T-cell (primary cell): ENCODE measurements around the gene CFAP251. TPM values are rescaled to one million over a fixed set of nuclear protein-coding genes. Genes with fewer than 3 reads are reported as not detected.
"Not testable (repeated sequence)": the region's sequence is repeated elsewhere in the genome, so short reads cannot be mapped to it uniquely, and the experiment has no call there.

Experiments used
- ATAC-seq, 4 experiments: fragments of 200-7000 bp in 3 of 4; fragments of 150-1000 bp in 1 of 4; cut with Tn5 transposase; replicated peaks in 1 of 4; 1 replicate in 3 of 4; 2 replicates in 1 of 4; pipeline ENCODE4 v1.10.0; 2021; ENCODE audit warnings: moderate library complexity in 3 of 4, mild to moderate bottlenecking in 2 of 4, moderate number of reproducible peaks in 1 of 4
- CTCF ChIA-PET, 2 donors: fragments of 300-600 bp; sonication (Branson Sonifier 250); formaldehyde crosslinking; loops; one replicate each; lab custom pipeline; 2022; ENCODE audit warnings: antibody characterized with exemption in 2 of 2; lab: Charles Lee
- POLR2A ChIA-PET, 2 donors: fragments of 300-600 bp; sonication (Branson Sonifier 250); formaldehyde crosslinking; loops; one replicate each; lab custom pipeline; 2022; ENCODE audit warnings: antibody characterized with exemption in 2 of 2; lab: Charles Lee
- DNase-seq, 35 experiments: peaks; one replicate each; pipeline versions ENCODE4 v3.0.0 to v3.0.0-alpha.2; 2013 to 2023
- H3K27ac ChIP-seq: one replicate; pipeline ENCODE4 v1.5.1; 2013; ENCODE audit warnings: low read length
- H3K27me3 ChIP-seq, 2 experiments: replicated peaks in 1 of 2; 1 replicate in 1 of 2; 2 replicates in 1 of 2; pipeline versions ENCODE4 v1.6.1 to v1.7.0; 2013; ENCODE audit warnings: low read length in 1 of 2, mixed read lengths in 1 of 2; ENCODE audit not compliant: control insufficient read depth in 2 of 2, insufficient read depth in 2 of 2; ENCODE audit errors: extremely low read depth in 1 of 2
- H3K36me3 ChIP-seq, 2 donors: 1 replicate in 1 of 2; 2 replicates in 1 of 2; pipeline versions ENCODE4 v1.6.1 to v1.7.0; 2013; ENCODE audit warnings: low read length in 1 of 2; ENCODE audit not compliant: control insufficient read depth in 2 of 2, insufficient read depth in 1 of 2; ENCODE audit errors: extremely low read depth in 1 of 2
- H3K4me1 ChIP-seq, 2 experiments: 1 replicate in 1 of 2; 2 replicates in 1 of 2; pipeline versions ENCODE4 v1.6.1 to v1.7.0; 2013; ENCODE audit warnings: low read length in 2 of 2, mixed read lengths in 1 of 2; ENCODE audit not compliant: insufficient read depth in 2 of 2, control insufficient read depth in 1 of 2; ENCODE audit errors: extremely low read depth in 1 of 2
- H3K4me3 ChIP-seq, 2 donors: 1 replicate in 1 of 2; 2 replicates in 1 of 2; pipeline versions ENCODE4 v1.5.1 to v1.7.0; 2013; ENCODE audit warnings: mild to moderate bottlenecking in 2 of 2, low read length in 1 of 2, moderate library complexity in 1 of 2; ENCODE audit not compliant: control insufficient read depth in 1 of 2; ENCODE audit errors: extremely low read depth in 1 of 2
- H3K9me3 ChIP-seq: 2 replicates; pipeline ENCODE4 v1.7.0; 2013
- H3K27ac Mint-ChIP-seq, 2 donors: one replicate each; pipeline ENCODE4 v1.8.0; 2020 to 2021; ENCODE audit warnings: mild to moderate bottlenecking in 2 of 2, mixed read lengths in 2 of 2
- H3K27me3 Mint-ChIP-seq, 2 donors: one replicate each; pipeline ENCODE4 v1.8.0; 2021 to 2022; ENCODE audit warnings: mixed read lengths in 2 of 2
- H3K36me3 Mint-ChIP-seq: one replicate; pipeline ENCODE4 v1.8.0; 2021; ENCODE audit warnings: mixed read lengths
- H3K4me1 Mint-ChIP-seq, 3 donors: one replicate each; pipeline ENCODE4 v1.8.0; 2020 to 2022; ENCODE audit warnings: mixed read lengths in 3 of 3, mild to moderate bottlenecking in 1 of 3
- H3K4me3 Mint-ChIP-seq, 3 donors: one replicate each; pipeline ENCODE4 v1.8.0; 2020 to 2022; ENCODE audit warnings: mild to moderate bottlenecking in 3 of 3, mixed read lengths in 3 of 3, moderate library complexity in 3 of 3
- H3K9me3 Mint-ChIP-seq, 3 donors: one replicate each; pipeline ENCODE4 v1.8.0; 2020 to 2022; ENCODE audit warnings: mixed read lengths in 3 of 3
- WGBS: methylation state at CpG from one replicate; pipeline ENCODE4 v1.1.5; 2013; ENCODE audit warnings: missing lambda C conversion rate; ENCODE audit not compliant: insufficient coverage; 5-methylcytosine and 5-hydroxymethylcytosine counted together
- total RNA-seq, 35 experiments: library from RNA in 6 of 35; stranded (reverse) in 6 of 35; fragments of 120-200 nt in 1 of 35; gene quantifications; one replicate each; pipeline versions ENCODE4 v1.2.1 to v1.2.4 and lab custom pipeline; 2013 to 2026

The CFAP251 gene
- total RNA-seq, 5 donors from 2014 or later (not counting 1 experiment from before 2014, with no cell fraction given): 0.50 to 0.61 (median 0.57) TPM

DNA sequence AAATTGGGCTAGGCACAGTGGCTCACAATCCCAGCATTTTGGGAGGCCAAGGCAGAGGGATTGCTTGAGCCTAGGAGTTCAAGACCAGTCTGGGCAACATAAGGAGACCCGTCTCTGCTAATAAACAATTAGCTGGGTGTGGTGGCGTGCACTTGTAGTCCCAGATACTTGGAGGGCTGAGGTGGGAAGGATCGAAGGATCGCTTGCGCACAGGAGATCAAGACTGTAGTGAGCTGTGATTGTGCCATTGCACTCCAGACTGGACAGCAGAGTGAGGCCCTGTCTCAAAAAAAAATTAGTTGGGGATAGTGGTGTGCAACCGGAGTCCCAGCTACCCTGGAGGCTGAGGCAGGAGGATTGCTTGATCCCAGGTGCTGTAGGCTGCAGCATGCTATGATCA is 64.6 kb downstream of the CFAP251 start:
- ATAC-seq (no peak), DNase-seq (no peak)
- Histone ChIP-seq H3K4me1 (no peaks in the 10 kb centered on the region), H3K9me3 (no peaks in the 10 kb centered on the region), H3K27me3 (peaks cover 0 to 7% of the 10 kb centered on the region in 2 experiments), H3K4me3 (no peak overlapping the region), H3K27ac (no peak overlapping the region), H3K36me3 (no peaks in the 10 kb centered on the region)
- WGBS: 93% methylated on average over 5 of the region's 6 CpGs
- H3K36me3 Mint-ChIP-seq: no peaks in the 10 kb centered on the region
- H3K27me3 Mint-ChIP-seq: no peaks in the 10 kb centered on the region
- ChIA-PET POLR2A (no interaction called here), CTCF (interaction anchor here in 1 of 2 donors (0.6 kb wide), 1 partner anchor 48 kb away, joined by 3 read pairs; no protein-coding TSS in a partner anchor)
- H3K4me1 Mint-ChIP-seq: peaks cover 0 to 10% (median 7%) of the 10 kb centered on the region in 3 donors
- no peak overlapping the region for H3K4me3 Mint-ChIP-seq
- no peak overlapping the region for H3K27ac Mint-ChIP-seq
- no peaks in the 10 kb centered on the region for H3K9me3 Mint-ChIP-seq

DNA sequence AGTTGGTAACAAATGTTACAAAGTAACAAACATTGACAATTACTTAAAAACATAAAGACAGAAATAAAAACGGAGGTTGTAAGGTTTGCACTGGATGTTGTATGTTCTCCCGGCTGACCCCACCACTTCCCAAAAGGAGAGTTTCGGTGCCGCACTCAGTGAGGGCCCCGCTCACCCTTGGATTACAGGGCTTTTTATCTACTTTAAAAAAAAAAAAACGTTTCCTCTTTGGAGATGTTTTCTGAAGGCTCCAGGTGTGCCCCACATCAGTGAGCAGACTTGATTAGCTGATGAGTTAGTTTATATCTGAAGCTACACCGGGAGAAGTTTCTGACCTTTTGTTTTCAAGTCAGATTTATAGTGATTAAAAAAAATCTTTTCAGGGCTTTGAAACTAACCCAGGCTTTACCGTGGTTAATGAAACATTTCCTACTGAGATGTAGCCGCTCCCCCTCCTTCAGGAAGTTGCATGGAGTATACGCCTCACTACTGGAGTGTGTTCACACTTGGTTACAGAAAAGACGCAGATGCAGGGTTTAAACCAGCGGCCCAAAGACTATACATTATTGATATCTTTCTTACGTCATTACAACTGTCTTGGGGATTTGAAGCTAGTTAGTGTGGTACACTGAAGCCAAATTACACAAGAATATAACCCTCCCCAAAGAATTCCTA is 65.3 kb downstream of the CFAP251 start:
- H3K9me3 ChIP-seq: no peaks in the 10 kb centered on the region
- Mint-ChIP-seq H3K4me3 (no peak overlapping the region), H3K36me3 (no peaks in the 10 kb centered on the region), H3K9me3 (no peaks in the 10 kb centered on the region), H3K27me3 (no peaks in the 10 kb centered on the region), H3K27ac (no peak overlapping the region), H3K4me1 (peaks cover 0 to 10% (median 7%) of the 10 kb centered on the region in 3 donors)
- WGBS: 29% methylated on average over 1 of the region's 13 CpGs
- no peaks in the 10 kb centered on the region for H3K4me1 ChIP-seq
- H3K36me3 ChIP-seq: no peaks in the 10 kb centered on the region
- ATAC-seq (no peak), DNase-seq (no peak)
- ChIA-PET CTCF (interaction anchor here in 1 of 2 donors (0.6 kb wide), 1 partner anchor 1336 kb away, joined by 3 read pairs; no protein-coding TSS in a partner anchor), POLR2A (no interaction called here)
- no peak overlapping the region for H3K4me3 ChIP-seq
- no peak overlapping the region for H3K27ac ChIP-seq
- peaks cover 0 to 7% of the 10 kb centered on the region in 2 experiments for H3K27me3 ChIP-seq

DNA sequence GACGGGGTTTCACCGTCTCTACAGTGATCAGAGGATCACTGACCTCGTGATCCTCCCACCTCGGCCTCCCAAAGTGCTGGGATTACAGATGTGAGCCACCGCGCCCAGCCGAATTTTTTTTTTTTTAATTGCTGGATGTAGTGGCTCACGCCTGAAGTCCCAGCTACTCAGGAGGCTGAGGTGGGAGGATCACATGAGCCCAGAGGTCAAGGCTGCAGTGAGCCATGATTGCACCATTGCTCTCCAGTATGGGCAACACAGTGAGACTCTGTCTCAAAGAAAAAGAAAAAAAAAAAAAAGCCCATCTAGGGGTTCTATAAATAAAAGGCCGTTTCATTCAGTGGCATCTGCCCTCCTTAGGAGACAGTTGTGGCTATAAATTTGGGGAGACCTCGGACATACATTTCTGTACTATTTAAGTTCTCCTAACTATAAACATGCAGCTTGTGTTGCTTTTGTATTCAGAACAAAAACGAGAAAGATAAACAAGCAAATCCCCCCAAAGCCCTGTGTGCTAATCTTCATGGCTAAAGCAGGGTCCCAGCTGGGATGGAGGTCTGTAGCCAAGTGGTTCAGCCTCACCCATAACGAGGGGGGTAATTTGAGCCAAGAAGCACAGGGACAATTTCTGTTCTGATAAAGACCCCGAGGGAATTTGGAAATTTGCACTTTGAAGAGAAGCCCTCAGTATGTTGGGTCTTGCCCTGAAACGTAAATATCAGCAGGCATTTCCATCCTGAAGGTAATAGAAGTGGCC is 68.3 kb downstream of the CFAP251 start:
- no peak overlapping the region for H3K27ac ChIP-seq
- ChIA-PET POLR2A (interaction anchor here (0.6 kb wide), 3 partner anchors 120 to 504 kb away, joined by 7 to 12 read pairs (median 9); no protein-coding TSS in a partner anchor), CTCF (interaction anchor here in 1 of 2 donors (0.6 kb wide), 1 partner anchor 289 kb away, joined by 5 read pairs; no protein-coding TSS in a partner anchor)
- H3K27ac Mint-ChIP-seq: no peak overlapping the region
- no peak overlapping the region for H3K4me3 Mint-ChIP-seq
- peaks cover 0 to 9% (median 7%) of the 10 kb centered on the region in 3 donors for H3K4me1 Mint-ChIP-seq
- no peaks in the 10 kb centered on the region for H3K27me3 Mint-ChIP-seq
- WGBS: 95% methylated on average over 8 of the region's 14 CpGs
- no peaks in the 10 kb centered on the region for H3K36me3 Mint-ChIP-seq
- peaks cover 0 to 7% of the 10 kb centered on the region in 2 experiments for H3K27me3 ChIP-seq
- no peaks in the 10 kb centered on the region for H3K36me3 ChIP-seq
- H3K9me3 ChIP-seq: no peaks in the 10 kb centered on the region
- H3K4me1 ChIP-seq: no peaks in the 10 kb centered on the region
- H3K9me3 Mint-ChIP-seq: no peaks in the 10 kb centered on the region
- H3K4me3 ChIP-seq: no peak overlapping the region
- no peak for ATAC-seq
- no peak for DNase-seq

DNA sequence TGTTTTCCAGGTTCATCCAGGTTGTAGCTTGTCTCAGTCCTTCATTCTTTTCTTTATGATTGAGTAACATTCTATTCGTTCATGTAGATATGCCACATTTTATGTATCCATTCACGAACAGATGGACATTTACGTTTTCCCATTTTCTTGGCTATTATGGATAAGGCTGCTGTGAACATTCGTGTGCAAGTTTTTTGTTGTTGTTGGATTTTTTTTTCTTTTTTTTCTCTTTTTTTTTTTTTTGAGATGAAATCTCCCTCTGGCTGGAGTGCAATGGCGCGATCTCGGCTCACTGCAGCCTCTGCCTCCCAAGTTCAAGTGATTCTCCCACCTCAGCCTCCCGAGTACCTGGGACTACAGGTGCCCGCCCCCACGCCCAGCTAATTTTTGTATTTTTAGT is 70.1 kb downstream of the CFAP251 start:
- H3K4me1 ChIP-seq, H3K27me3 ChIP-seq, ATAC-seq, POLR2A ChIA-PET, H3K9me3 Mint-ChIP-seq, H3K27ac Mint-ChIP-seq, H3K4me3 Mint-ChIP-seq, CTCF ChIA-PET, H3K27ac ChIP-seq, H3K36me3 ChIP-seq, H3K9me3 ChIP-seq, DNase-seq, H3K36me3 Mint-ChIP-seq, H3K4me3 ChIP-seq, H3K27me3 Mint-ChIP-seq: not testable (repeated sequence)
- no CpG with 5 or more reads among the region's 10 CpGs for WGBS
- H3K4me1 Mint-ChIP-seq: peaks cover 6 to 13% (median 10%) of the 10 kb centered on the region in 3 donors

DNA sequence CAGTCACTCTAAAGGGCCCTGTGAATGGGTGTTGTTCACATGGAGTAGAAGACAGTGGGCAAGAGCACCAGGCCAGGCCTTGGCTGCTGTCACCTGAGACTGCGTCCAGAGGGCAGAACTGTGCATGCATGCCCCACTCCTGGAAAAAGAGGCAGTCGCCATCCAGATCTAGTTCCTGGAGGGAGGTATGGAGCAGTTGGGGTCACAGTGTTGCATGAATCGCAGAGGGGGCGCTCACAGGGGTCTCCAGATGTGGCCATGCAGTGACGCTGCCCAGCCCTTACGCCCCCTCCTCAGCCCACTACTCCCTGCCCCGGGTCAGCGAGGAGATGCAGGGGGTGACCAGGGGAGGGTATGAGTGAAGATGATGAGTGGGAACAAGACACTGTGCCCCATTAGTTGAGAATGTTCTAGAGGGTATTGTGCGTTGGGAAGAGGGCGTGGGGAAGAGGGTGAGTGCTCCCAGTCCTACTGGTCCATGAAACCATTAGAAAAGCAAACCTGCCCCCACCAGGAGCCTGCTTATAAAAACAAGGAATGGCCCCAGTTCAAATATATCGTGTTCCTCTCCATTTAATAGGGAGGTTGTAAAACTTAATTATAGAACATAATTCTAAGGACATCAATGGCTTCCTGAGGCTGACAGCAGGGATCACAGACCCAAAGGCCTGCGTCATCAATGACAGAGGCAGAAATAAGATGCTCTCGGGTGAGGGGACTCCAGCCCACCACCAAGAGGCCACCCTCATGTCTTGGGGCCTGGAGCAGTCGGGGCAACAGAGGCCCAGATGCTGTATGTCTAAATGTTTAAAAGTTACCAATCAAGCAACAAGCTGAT is 71.1 kb downstream of the CFAP251 start:
- Mint-ChIP-seq H3K9me3 (no peaks in the 10 kb centered on the region), H3K4me3 (no peak overlapping the region), H3K36me3 (no peaks in the 10 kb centered on the region), H3K27ac (no peak overlapping the region), H3K27me3 (no peaks in the 10 kb centered on the region), H3K4me1 (peaks cover 5 to 8% (median 6%) of the 10 kb centered on the region in 3 donors)
- ATAC-seq (no peak), DNase-seq (no peak)
- Histone ChIP-seq H3K4me3 (no peak overlapping the region), H3K27ac (no peak overlapping the region), H3K27me3 (peaks cover 0 to 3% of the 10 kb centered on the region in 2 experiments), H3K36me3 (no peaks in the 10 kb centered on the region), H3K4me1 (peaks cover 4 to 5% of the 10 kb centered on the region in 2 experiments), H3K9me3 (no peaks in the 10 kb centered on the region)
- ChIA-PET POLR2A (no interaction called here), CTCF (no interaction called here)
- WGBS: 94% methylated on average over 2 of the region's 14 CpGs

DNA sequence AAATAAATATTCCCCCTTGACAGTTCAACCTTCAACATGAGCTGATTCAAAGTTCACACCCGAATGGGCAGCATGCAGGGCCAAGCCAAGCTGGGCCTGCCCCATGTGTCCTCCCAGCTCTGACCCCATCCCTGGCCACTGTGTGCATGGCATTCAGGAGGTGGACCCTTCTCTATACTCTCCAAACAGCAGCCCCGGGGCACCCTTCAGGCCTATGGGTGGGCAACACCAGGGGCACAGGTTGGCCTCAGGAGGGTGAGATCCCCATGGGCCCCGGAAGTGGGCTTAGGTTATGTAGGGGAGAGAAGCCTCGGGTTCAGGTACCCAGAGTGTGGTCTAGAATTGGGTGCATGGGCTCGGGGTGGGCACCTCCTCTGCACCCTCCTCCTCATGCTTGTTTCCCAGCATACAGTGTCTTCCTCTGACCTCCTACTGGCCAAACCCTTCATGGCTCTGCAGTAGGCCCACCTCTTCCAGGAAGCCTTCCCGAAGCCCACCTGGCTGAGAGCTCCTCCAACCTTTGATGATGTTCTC is 71.8 kb downstream of the CFAP251 start:
- Mint-ChIP-seq H3K36me3 (no peaks in the 10 kb centered on the region), H3K27ac (no peak overlapping the region), H3K27me3 (no peaks in the 10 kb centered on the region), H3K4me3 (no peak overlapping the region), H3K4me1 (peaks cover 5 to 8% (median 6%) of the 10 kb centered on the region in 3 donors), H3K9me3 (no peaks in the 10 kb centered on the region)
- H3K4me3 ChIP-seq: no peak overlapping the region
- WGBS: 100% methylated on average over 2 of the region's 6 CpGs
- peaks cover 4 to 5% of the 10 kb centered on the region in 2 experiments for H3K4me1 ChIP-seq
- POLR2A ChIA-PET: no interaction called here
- H3K27me3 ChIP-seq: peaks cover 0 to 3% of the 10 kb centered on the region in 2 experiments
- DNase-seq (no peak), ATAC-seq (no peak)
- no peaks in the 10 kb centered on the region for H3K36me3 ChIP-seq
- no peaks in the 10 kb centered on the region for H3K9me3 ChIP-seq
- CTCF ChIA-PET: no interaction called here
- H3K27ac ChIP-seq: no peak overlapping the region
